ENCODE data around the gene P2RX7.

Gene P2RX7

DNA sequence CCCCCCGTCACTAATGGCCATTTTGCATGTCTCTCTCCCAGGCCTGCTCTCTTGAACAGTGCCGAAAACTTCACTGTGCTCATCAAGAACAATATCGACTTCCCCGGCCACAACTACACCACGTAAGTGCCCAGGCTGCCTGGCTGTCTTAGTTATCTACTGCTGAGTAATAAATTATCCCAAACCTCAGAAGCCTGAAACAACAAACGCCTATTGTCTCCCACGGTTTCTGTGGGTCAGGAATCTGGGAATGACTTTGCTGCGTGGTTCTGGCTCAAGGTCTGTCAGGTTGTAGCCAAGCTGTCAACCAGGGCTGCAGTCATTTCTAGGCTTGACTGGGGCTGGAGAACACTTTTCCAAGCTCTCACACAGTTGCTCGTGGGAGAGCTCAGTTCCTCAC, 32.6 kb downstream of the P2RX7 start:
- H3K9me3 Mint-ChIP-seq = no peaks in the 10 kb centered on the region
- H3K36me3 Mint-ChIP-seq (ENCODE audit: low read depth) = peaks cover 36% of the 10 kb centered on the region
- H3K27ac Mint-ChIP-seq = no peak overlapping the region
- H3K27me3 Mint-ChIP-seq (ENCODE audit: low read depth) = no peaks in the 10 kb centered on the region
- H3K4me1 Mint-ChIP-seq (ENCODE audit: low read depth) = peaks cover 2% of the 10 kb centered on the region
- no peak overlapping the region for H3K4me3 Mint-ChIP-seq

DNA sequence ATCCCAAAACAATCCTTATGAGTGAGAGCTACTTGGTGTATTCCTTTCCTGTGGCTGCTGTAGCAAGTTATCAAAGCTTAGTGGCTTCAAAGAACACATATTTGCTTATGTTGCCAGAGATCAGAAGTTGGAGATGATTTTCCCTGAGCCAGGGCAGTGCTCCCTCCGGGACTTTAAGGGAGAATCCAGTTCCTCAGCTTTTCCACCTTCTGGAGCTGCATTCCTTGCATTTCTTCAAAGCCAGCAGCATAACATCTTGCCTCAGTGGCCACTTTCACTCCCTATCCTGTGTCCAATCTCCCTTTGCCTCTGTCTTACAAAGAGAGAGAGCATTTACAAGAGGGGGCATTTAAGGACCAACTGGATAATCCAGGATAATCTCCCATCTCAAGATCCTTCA, 33.7 kb downstream of the P2RX7 start:
- Mint-ChIP-seq H3K36me3 (ENCODE audit: low read depth) (peaks cover 33% of the 10 kb centered on the region), H3K4me3 (no peak overlapping the region), H3K9me3 (no peaks in the 10 kb centered on the region)

GRCh38 chr12:121167232-121167820, 34.6 kb downstream of the P2RX7 start:
- Mint-ChIP-seq H3K4me3 (no peak overlapping the region), H3K4me1 (ENCODE audit: low read depth) (peaks cover 6% of the 10 kb centered on the region), H3K27ac (no peak overlapping the region), H3K9me3 (no peaks in the 10 kb centered on the region), H3K27me3 (ENCODE audit: low read depth) (no peaks in the 10 kb centered on the region), H3K36me3 (ENCODE audit: low read depth) (peaks cover 30% of the 10 kb centered on the region)

More for the DNA sequence above, 33.7 kb downstream of the P2RX7 start:
- Mint-ChIP-seq H3K27ac (no peak overlapping the region), H3K27me3 (ENCODE audit: low read depth) (no peaks in the 10 kb centered on the region), H3K4me1 (ENCODE audit: low read depth) (peaks cover 5% of the 10 kb centered on the region)

GRCh38 chr12:121167951-121168350, 35.3 kb downstream of the P2RX7 start:
- Mint-ChIP-seq H3K4me3 (no peak overlapping the region), H3K4me1 (ENCODE audit: low read depth) (peaks cover 6% of the 10 kb centered on the region), H3K27ac (no peak overlapping the region), H3K9me3 (no peaks in the 10 kb centered on the region), H3K36me3 (ENCODE audit: low read depth) (peaks cover 30% of the 10 kb centered on the region), H3K27me3 (ENCODE audit: low read depth) (no peaks in the 10 kb centered on the region)

DNA sequence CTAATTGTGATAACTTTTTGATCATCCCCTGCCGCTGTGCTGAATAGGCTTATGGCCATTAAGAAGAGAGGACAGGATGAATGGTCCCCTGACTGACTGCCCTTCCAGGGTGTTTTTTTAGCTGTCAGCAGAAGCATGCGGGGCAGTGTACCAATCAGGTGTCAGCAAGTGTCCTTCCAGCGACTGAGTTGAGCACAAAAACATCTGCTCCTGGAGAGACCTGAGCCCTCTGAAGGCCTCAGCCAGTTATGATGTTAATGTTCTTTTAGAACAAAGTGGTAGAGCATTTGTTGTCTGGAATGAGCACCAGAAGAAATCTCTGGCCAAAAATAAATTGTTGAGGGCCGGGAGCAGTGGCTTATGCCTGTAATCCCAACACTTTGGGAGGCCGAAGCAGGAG, 37.5 kb downstream of the P2RX7 start:
- no peak overlapping the region for H3K4me3 Mint-ChIP-seq
- peaks cover 38% of the 10 kb centered on the region for H3K36me3 Mint-ChIP-seq (ENCODE audit: low read depth)
- H3K27me3 Mint-ChIP-seq (ENCODE audit: low read depth) = no peaks in the 10 kb centered on the region
- H3K9me3 Mint-ChIP-seq = no peaks in the 10 kb centered on the region
- H3K27ac Mint-ChIP-seq = no peak overlapping the region
- H3K4me1 Mint-ChIP-seq (ENCODE audit: low read depth) = peaks cover 6% of the 10 kb centered on the region

- Mint-ChIP-seq H3K27me3 (ENCODE audit: low read depth) (no peaks in the 10 kb centered on the region), H3K4me3 (no peak overlapping the region), H3K36me3 (ENCODE audit: low read depth) (peaks cover 35% of the 10 kb centered on the region), H3K27ac (no peak overlapping the region), H3K4me1 (ENCODE audit: low read depth) (peaks cover 6% of the 10 kb centered on the region), H3K9me3 (no peaks in the 10 kb centered on the region)
Observed at GRCh38 chr12:121170611-121171260, 38.1 kb downstream of the P2RX7 start.

DNA sequence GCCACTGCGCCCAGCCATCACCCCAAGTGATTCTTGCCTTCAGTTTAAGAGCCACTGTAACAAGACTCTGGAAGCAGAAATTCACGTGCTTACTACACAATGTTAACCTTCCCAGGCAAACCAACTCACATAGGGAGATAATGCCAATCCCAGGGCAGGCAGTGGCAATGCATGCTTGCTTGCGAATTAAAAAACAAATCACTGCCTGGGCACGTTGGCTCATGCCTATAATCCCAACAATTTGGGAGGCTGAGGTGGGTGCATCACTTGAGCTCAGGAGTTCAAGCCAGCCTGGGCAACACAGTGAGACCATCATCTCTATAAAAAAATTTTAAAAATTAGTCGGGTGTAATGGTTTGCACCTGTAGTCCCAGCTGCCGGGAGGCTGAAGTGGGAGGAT, 39.5 kb downstream of the P2RX7 start:
- no peaks in the 10 kb centered on the region for H3K9me3 Mint-ChIP-seq
- H3K36me3 Mint-ChIP-seq (ENCODE audit: low read depth) = peaks cover 33% of the 10 kb centered on the region
- no peaks in the 10 kb centered on the region for H3K27me3 Mint-ChIP-seq (ENCODE audit: low read depth)
- peaks cover 6% of the 10 kb centered on the region for H3K4me1 Mint-ChIP-seq (ENCODE audit: low read depth)
- no peak overlapping the region for H3K4me3 Mint-ChIP-seq
- H3K27ac Mint-ChIP-seq = no peak overlapping the region

DNA sequence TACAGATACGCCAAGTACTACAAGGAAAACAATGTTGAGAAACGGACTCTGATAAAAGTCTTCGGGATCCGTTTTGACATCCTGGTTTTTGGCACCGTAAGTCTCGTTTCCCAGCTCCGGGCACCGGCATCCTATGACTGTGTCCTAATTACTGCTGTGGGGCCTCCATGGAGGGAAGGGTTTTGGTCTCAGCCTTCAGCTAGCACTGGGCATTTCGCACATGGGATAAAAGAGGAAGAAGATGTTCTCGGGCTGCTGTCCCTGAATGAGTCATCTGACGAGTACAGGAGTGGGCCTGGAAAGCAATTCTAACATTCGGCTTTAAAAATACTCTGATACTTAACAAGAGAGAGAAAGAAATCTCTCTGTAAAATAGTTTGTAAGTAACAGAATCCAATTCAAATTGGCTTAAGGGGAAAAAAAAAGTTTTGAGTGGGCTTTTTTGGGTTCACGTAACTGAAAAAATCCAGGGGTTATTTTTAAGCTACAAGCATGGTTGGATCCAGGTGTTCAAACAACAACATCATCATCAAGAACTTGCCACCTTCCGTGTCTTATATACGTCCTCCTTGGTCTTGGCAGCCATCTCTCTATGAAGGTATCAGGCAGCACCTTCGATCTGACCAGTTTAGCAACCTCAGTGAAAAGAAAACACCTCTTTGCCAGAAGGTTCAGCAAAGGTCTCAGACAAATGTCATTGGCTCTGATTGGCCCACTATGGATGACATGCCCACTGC, 42.9 kb downstream of the P2RX7 start:
- Mint-ChIP-seq H3K27ac (no peak overlapping the region), H3K4me1 (ENCODE audit: low read depth) (peaks cover 6% of the 10 kb centered on the region), H3K36me3 (ENCODE audit: low read depth) (peaks cover 37% of the 10 kb centered on the region), H3K4me3 (no peak overlapping the region), H3K9me3 (no peaks in the 10 kb centered on the region), H3K27me3 (ENCODE audit: low read depth) (no peaks in the 10 kb centered on the region)

- Mint-ChIP-seq H3K27ac (no peak overlapping the region), H3K4me3 (no peak overlapping the region), H3K27me3 (ENCODE audit: low read depth) (no peaks in the 10 kb centered on the region), H3K4me1 (ENCODE audit: low read depth) (no peaks in the 10 kb centered on the region), H3K9me3 (no peaks in the 10 kb centered on the region), H3K36me3 (ENCODE audit: low read depth) (peaks cover 36% of the 10 kb centered on the region)
Observed at GRCh38 chr12:121176826-121177529, 44.3 kb downstream of the P2RX7 start.

GRCh38 chr12:121181181-121181580, 48.5 kb downstream of the P2RX7 start:
- Mint-ChIP-seq H3K9me3 (no peaks in the 10 kb centered on the region), H3K4me3 (no peak overlapping the region), H3K27ac (no peak overlapping the region), H3K27me3 (ENCODE audit: low read depth) (no peaks in the 10 kb centered on the region), H3K36me3 (ENCODE audit: low read depth) (peaks cover 27% of the 10 kb centered on the region), H3K4me1 (ENCODE audit: low read depth) (peaks cover 2% of the 10 kb centered on the region)

DNA sequence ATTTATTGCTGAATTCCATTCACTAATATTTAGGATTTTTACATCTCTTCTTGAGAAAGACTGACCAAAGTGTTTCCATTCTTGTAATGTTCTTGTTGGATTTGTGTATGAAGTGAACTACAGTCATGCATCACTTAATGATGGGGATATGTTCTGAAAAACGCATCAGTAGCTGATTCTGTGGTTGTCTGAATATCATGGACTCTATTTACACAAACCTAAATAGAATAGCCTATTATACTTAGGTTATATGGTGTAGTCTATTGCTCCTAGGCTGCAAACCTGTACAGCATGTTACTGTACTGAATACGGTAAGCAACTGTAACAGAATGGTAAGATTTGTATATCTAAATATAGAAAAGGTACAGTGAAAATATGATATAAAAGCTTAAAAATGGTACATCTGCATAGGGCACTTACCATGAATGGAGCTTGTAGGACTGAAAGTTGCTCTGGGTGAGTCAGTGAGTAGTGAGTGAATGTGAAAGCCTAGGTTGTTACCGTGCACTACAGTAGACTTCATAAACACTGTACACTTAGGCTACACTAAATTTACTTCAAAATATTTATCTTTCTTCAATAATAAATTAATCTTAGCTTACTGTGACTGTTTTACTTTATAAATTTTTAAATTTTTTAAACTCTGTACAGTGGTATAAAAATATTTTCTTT, 49.7 kb downstream of the P2RX7 start:
- Mint-ChIP-seq H3K4me3 (no peak overlapping the region), H3K9me3 (no peaks in the 10 kb centered on the region), H3K36me3 (ENCODE audit: low read depth) (peaks cover 23% of the 10 kb centered on the region), H3K27ac (no peak overlapping the region), H3K27me3 (ENCODE audit: low read depth) (no peaks in the 10 kb centered on the region), H3K4me1 (ENCODE audit: low read depth) (peaks cover 2% of the 10 kb centered on the region)

DNA sequence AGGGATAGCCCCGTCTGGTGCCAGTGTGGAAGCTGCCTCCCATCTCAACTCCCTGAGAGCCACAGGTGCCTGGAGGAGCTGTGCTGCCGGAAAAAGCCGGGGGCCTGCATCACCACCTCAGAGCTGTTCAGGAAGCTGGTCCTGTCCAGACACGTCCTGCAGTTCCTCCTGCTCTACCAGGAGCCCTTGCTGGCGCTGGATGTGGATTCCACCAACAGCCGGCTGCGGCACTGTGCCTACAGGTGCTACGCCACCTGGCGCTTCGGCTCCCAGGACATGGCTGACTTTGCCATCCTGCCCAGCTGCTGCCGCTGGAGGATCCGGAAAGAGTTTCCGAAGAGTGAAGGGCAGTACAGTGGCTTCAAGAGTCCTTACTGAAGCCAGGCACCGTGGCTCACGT, 51.7 kb downstream of the P2RX7 start:
- no peaks in the 10 kb centered on the region for H3K27me3 Mint-ChIP-seq (ENCODE audit: low read depth)
- H3K4me3 Mint-ChIP-seq = no peak overlapping the region
- H3K36me3 Mint-ChIP-seq (ENCODE audit: low read depth) = peaks cover 27% of the 10 kb centered on the region
- H3K9me3 Mint-ChIP-seq = no peaks in the 10 kb centered on the region
- H3K4me1 Mint-ChIP-seq (ENCODE audit: low read depth) = peaks cover 2% of the 10 kb centered on the region
- no peak overlapping the region for H3K27ac Mint-ChIP-seq

DNA sequence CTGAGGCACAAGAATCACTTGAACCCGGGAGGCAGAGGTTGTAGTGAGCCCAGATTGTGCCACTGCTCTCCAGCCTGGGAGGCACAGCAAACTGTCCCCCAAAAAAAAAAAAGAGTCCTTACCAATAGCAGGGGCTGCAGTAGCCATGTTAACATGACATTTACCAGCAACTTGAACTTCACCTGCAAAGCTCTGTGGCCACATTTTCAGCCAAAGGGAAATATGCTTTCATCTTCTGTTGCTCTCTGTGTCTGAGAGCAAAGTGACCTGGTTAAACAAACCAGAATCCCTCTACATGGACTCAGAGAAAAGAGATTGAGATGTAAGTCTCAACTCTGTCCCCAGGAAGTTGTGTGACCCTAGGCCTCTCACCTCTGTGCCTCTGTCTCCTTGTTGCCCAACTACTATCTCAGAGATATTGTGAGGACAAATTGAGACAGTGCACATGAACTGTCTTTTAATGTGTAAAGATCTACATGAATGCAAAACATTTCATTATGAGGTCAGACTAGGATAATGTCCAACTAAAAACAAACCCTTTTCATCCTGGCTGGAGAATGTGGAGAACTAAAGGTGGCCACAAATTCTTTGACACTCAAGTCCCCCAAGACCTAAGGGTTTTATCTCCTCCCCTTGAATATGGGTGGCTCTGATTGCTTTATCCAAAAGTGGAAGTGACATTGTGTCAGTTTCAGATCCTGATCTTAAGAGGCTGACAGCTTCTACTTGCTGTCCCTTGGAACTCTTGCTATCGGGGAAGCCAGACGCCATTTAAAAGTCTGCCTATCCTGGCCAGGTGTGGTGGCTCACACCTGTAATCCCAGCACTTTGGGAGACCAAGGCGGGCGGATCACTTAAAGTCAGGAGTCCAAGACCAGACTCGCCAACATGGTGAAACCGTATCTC, 52.6 kb downstream of the P2RX7 start:
- Mint-ChIP-seq H3K9me3 (no peaks in the 10 kb centered on the region), H3K36me3 (ENCODE audit: low read depth) (peaks cover 23% of the 10 kb centered on the region), H3K27ac (no peak overlapping the region), H3K27me3 (ENCODE audit: low read depth) (no peaks in the 10 kb centered on the region), H3K4me1 (ENCODE audit: low read depth) (peaks cover 2% of the 10 kb centered on the region), H3K4me3 (no peak overlapping the region)

Measured in T-helper 1 cell treated with Interleukin-12 subunit alpha and Interleukin-12 subunit beta and Interleukin-4 antibody, amounts not matched to agents 30 μg/mL and 1 μg/mL, for 36 hours (primary cell).